Measurements from ENCODE around the gene ISY1. TPM values are rescaled to one million over a fixed set of nuclear protein-coding genes. Genes with fewer than 3 reads are reported as not detected.

ISY1 gene
- total RNA-seq, 1 experiment from 2014 or later: 43.6 TPM

DNA sequence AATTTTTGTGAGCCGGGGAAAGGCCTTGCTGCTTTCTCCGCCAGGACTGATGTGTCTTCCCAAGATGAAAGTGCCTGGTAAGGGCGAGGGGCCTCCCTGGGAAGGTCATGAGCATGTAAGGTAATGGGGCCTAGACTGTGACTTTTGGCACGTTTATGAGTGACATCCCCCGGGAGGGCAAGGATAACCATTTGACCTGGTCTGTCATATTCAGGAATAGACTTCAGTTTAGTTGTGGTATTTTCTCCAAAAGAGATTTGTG, 23.5 kb upstream of the ISY1 start:
- Histone ChIP-seq H3K4me1 (ENCODE audit: control insufficient read depth in 1 of 2, insufficient read depth in 2 of 2, low read length in 2 of 2) (peaks cover 7 to 32% of the 10 kb centered on the region in 2 experiments), H3K9ac (ENCODE audit: low read length) (peak overlapping the region; percentile 100), H3K4me2 (ENCODE audit: low read length) (peak overlapping the region; percentile 84), H3K27ac (ENCODE audit: low read depth, low read length) (peak overlapping the region; percentile 99), H3K4me3 (replicated peaks in 1 of 2; ENCODE audit: low read depth in 1 of 2, low read length in 2 of 2) (peak overlapping the region; percentile 73 to 99), H4K20me1 (ENCODE audit: insufficient read depth) (peaks cover 24% of the 10 kb centered on the region), H3K9me3 (ENCODE audit: control insufficient read depth in 1 of 2, insufficient read depth in 1 of 2, low read depth in 1 of 2, low read length in 2 of 2) (no peaks in the 10 kb centered on the region), H3K27me3 (ENCODE audit: insufficient read depth, low read length) (no peaks in the 10 kb centered on the region), H3K9me2 (ENCODE audit: insufficient read depth) (no peaks in the 10 kb centered on the region), H2AFZ (ENCODE audit: low read depth, low read length, poor library complexity, severe bottlenecking) (no peak overlapping the region), H3K36me3 (ENCODE audit: control insufficient read depth in 1 of 2, insufficient read depth in 2 of 2, low read length in 2 of 2) (peaks cover 3 to 11% of the 10 kb centered on the region in 2 experiments; a peak in 3 of 4 replicates), H3K79me2 (ENCODE audit: insufficient read depth, low read length) (peaks cover 67% of the 10 kb centered on the region)
- intact Hi-C loops (cut with micrococcal nuclease): loop anchor here (2.0 to 5.0 kb wide), 2 partner anchors 26 to 43 kb away; no protein-coding TSS in a partner anchor
- TF ChIP-seq CTCF (IDR thresholded peaks at IDR 0.05 in 2 of 3, conservative IDR thresholded peaks at IDR 0.05 in 1 of 3; ENCODE audit: borderline replicate concordance in 1 of 3, insufficient read depth in 1 of 3, low read depth in 2 of 3, low read length in 2 of 3): no peak
- TF ChIP-seq TCF7L2 (IDR thresholded peaks at IDR 0.05; ENCODE audit: borderline replicate concordance, extremely low read depth, insufficient read depth, insufficient read length): no peak
- TF ChIP-seq YY1 (IDR thresholded peaks at IDR 0.05; ENCODE audit: extremely low read depth, insufficient replicate concordance, low read depth, low read length): no peak
- TF ChIP-seq, protein P1, sequence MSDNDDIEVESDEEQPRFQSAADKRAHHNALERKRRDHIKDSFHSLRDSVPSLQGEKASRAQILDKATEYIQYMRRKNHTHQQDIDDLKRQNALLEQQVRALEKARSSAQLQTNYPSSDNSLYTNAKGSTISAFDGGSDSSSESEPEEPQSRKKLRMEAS (IDR thresholded peaks at IDR 0.05): no peak
- no peak for TF ChIP-seq JUND (IDR thresholded peaks at IDR 0.05)
- TF ChIP-seq ELF1 (IDR thresholded peaks at IDR 0.05; ENCODE audit: borderline replicate concordance, low read depth): no peak
- TF ChIP-seq POLR2A (IDR thresholded peaks at IDR 0.05; ENCODE audit: borderline replicate concordance, extremely low read depth, insufficient read depth, insufficient read length): no peak
- CTCF ChIA-PET: interaction anchor here (1.2 kb wide), 1 partner anchor 214 kb away, joined by 3 read pairs; no protein-coding TSS in a partner anchor
- TSS peak; percentile 89 for BruUV-seq (replicated peaks)
- ATAC-seq: peak; percentile 28
- no peak for DNase-seq (ENCODE audit: low read depth, low spot score)
- POLR2A ChIA-PET: interaction anchor here (0.9 to 2.2 kb wide), 8 partner anchors 12 to 65 kb away, joined by 3 to 12 read pairs (median 4); partner anchors contain the start of gene COPG1
- RAD21 ChIA-PET (ENCODE audit: low non-redundant PET in 1 of 2, low total read pairs in 2 of 2, uncharacterized antibody in 2 of 2, unreplicated experiment in 2 of 2): interaction anchor here in 1 of 2 experiments (1.7 kb wide), 1 partner anchor 62 kb away, joined by 3 read pairs; no protein-coding TSS in a partner anchor

Measured in HCT116 (cell line).